ENCODE data around the gene CRY1.
A peak's percentile ranks its signal among the peaks of the same experiment; 100 is the strongest.

The CRY1 gene

GRCh38 chr12:107093417-107094182, at the start of gene CRY1:
Gene CRY1, minus strand, starts transcription at chr12:107093549. Its CDS starts 588 bp downstream, at chr12:107092961.
- peak; percentile 91 for DNase-seq (ENCODE audit: low spot score)

- DNase-seq (ENCODE audit: low spot score), result no peak
These were observed 46.4 kb upstream of the CRY1 start for GRCh38 chr12:107139787-107140186.

GRCh38 chr12:107138990-107139389, 45.6 kb upstream of the CRY1 start:
- no peak for DNase-seq (ENCODE audit: low spot score)

GRCh38 chr12:107135177-107135576, 41.8 kb upstream of the CRY1 start:
- no peak for DNase-seq (ENCODE audit: low spot score)

GRCh38 chr12:107134558-107134957, 41.2 kb upstream of the CRY1 start:
- DNase-seq (ENCODE audit: low spot score), result peak; percentile 9

- DNase-seq (ENCODE audit: low spot score), result no peak
These were observed 40.1 kb upstream of the CRY1 start for GRCh38 chr12:107133462-107133861.

- peak; percentile 47 for DNase-seq (ENCODE audit: low spot score)
These were observed 38.7 kb upstream of the CRY1 start for GRCh38 chr12:107131832-107132616.

GRCh38 chr12:107130830-107131611, 37.7 kb upstream of the CRY1 start:
- no peak for DNase-seq (ENCODE audit: low spot score)

GRCh38 chr12:107129315-107129930, 36.1 kb upstream of the CRY1 start:
- no peak for DNase-seq (ENCODE audit: low spot score)

GRCh38 chr12:107127482-107128430, 34.4 kb upstream of the CRY1 start:
- DNase-seq (ENCODE audit: low spot score), result no peak

- no peak for DNase-seq (ENCODE audit: low spot score)
These were observed 33.6 kb upstream of the CRY1 start for GRCh38 chr12:107126796-107127481.

GRCh38 chr12:107125833-107126232, 32.5 kb upstream of the CRY1 start:
- DNase-seq (ENCODE audit: low spot score), result no peak

GRCh38 chr12:107122452-107122958, 29.2 kb upstream of the CRY1 start:
- DNase-seq (ENCODE audit: low spot score), result no peak

GRCh38 chr12:107119091-107119490, 25.7 kb upstream of the CRY1 start:
- no peak for DNase-seq (ENCODE audit: low spot score)

GRCh38 chr12:107118624-107119023, 25.3 kb upstream of the CRY1 start:
- no peak for DNase-seq (ENCODE audit: low spot score)

- no peak for DNase-seq (ENCODE audit: low spot score)
These were observed 21.8 kb upstream of the CRY1 start for GRCh38 chr12:107115119-107115518.

GRCh38 chr12:107111314-107111713, 18.0 kb upstream of the CRY1 start:
- no peak for DNase-seq (ENCODE audit: low spot score)

GRCh38 chr12:107109726-107110719, 16.7 kb upstream of the CRY1 start:
- DNase-seq (ENCODE audit: low spot score), result no peak

GRCh38 chr12:107108995-107109508, 15.7 kb upstream of the CRY1 start:
- no peak for DNase-seq (ENCODE audit: low spot score)
